Ureter (tissue), 1 donor: ENCODE results near the gene MUC12. TPM values are rescaled to one million over a fixed set of nuclear protein-coding genes. Genes with fewer than 3 reads are reported as not detected.
"Not testable (repeated sequence)": the region's sequence is repeated elsewhere in the genome, so short reads cannot be mapped to it uniquely, and the experiment has no call there.

Experiments used
- DNase-seq: peaks from one replicate; pipeline ENCODE4 v3.0.0-alpha.2; 2020; ENCODE audit warnings: low spot score
- total RNA-seq: library from RNA; stranded (reverse); gene quantifications from one replicate; pipeline ENCODE4 v1.2.4, GENCODE V29; 2023
- donor health status: DM: yes; HTN: yes; CAD: no.

MUC12 gene, protein sequence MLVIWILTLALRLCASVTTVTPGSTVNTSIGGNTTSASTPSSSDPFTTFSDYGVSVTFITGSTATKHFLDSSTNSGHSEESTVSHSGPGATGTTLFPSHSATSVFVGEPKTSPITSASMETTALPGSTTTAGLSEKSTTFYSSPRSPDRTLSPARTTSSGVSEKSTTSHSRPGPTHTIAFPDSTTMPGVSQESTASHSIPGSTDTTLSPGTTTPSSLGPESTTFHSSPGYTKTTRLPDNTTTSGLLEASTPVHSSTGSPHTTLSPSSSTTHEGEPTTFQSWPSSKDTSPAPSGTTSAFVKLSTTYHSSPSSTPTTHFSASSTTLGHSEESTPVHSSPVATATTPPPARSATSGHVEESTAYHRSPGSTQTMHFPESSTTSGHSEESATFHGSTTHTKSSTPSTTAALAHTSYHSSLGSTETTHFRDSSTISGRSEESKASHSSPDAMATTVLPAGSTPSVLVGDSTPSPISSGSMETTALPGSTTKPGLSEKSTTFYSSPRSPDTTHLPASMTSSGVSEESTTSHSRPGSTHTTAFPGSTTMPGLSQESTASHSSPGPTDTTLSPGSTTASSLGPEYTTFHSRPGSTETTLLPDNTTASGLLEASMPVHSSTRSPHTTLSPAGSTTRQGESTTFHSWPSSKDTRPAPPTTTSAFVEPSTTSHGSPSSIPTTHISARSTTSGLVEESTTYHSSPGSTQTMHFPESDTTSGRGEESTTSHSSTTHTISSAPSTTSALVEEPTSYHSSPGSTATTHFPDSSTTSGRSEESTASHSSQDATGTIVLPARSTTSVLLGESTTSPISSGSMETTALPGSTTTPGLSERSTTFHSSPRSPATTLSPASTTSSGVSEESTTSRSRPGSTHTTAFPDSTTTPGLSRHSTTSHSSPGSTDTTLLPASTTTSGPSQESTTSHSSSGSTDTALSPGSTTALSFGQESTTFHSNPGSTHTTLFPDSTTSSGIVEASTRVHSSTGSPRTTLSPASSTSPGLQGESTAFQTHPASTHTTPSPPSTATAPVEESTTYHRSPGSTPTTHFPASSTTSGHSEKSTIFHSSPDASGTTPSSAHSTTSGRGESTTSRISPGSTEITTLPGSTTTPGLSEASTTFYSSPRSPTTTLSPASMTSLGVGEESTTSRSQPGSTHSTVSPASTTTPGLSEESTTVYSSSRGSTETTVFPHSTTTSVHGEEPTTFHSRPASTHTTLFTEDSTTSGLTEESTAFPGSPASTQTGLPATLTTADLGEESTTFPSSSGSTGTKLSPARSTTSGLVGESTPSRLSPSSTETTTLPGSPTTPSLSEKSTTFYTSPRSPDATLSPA (N-terminal part only)
- 2.1 TPM for total RNA-seq

DNA sequence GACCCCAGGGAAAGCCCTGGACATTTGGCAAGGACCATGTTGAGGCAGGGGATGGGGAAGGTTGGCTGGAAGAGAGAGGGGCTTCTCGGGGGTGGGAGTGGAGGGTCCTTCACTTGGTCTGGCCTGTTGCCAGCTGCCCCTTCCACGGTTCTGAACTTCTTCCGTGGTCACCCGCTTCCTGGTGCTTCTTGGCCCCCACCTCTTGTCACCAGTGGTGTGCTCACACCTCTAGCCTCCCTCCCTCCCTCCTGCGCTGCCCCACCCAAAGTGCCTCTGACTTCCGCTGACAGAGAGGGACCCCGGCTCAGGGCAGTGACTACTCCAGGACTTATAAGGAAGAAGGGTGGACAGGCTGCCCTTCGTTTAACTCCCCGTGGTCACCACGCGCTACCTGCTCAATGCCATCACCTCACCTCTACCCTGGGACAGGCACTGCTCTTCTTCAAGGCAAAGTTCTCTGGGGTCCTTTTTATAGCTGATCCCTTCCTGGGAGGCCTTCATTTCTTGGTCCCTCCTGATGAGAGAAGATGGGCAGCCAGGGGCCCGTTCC, at the start of gene MUC12:
MUC12 (plus strand) TSS at position 500 of the 550 bp plus-strand sequence. CDS start 58 bp downstream, outside the sequence.
- DNase-seq, result no peak

DNA sequence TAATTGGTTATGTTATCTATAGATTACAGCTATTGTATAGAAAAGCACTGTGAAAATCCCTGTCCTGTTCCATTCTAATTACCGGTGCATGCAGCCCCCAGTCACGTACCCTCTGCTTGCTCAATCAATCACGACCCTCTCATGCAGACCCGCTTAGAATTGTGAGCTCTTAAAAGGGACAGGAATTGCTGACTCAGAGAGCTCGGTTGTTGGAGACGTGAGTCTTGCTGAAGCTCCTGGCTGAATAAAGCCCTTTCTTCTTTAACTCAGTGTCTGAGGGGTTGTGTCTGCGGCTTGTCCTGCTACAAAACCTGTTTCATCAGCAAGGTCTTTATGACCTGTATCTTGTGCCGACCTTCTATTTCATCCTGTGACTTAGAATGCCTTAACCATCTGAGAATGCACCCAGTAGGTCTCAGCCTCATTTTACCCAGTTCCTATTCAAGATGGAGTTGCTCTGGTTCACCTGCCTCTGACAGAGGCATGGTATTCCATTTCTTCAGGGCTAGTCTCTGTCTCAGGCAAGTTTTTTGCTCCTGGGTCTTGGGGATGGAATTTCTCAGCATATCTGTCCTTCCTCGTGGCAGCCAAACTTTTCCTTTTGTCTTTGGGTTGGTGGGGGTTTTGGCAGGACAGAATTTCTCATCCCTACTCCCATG, 49.5 kb upstream of the MUC12 start:
- DNase-seq, result not testable (repeated sequence)

DNA sequence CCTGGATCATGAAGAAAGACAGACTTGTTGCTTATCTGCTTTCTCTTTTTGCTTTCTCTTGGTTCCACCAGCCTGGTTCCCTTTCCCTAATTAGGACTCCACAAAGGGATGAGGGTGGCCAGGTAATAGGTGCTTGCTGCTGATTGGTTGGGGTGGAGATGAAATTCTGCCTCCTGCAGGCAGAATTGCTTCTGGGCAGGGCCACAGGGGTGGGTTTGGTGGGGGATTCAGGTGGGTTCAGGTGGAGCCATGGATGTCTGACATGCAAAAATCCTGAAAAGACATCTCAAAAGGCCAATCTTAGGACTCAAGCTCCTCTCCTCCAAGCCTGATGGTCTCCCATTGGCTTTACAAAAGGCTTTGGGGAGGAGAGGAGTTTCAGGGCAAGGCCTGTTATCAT, 48.3 kb upstream of the MUC12 start:
- DNase-seq, result no peak

DNA sequence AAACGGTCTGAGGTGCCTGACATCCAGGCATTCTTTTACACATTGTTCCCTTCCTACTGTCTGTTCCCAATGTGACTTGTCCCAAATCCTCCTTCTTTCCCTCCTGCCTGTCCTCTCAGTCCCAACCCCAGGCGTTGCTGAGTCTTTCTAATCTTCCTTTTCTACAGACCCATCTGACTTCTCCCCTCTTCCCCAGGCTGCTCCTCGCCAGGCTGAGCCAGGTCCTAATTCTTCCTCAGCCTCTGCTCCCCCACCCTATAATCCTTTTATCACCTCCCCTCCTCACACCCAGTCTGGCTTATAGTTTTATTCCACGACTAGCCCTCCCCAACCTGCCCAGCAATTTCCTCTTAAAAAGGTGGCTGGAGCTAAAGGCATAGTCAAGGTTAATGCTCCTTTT, 45.7 kb upstream of the MUC12 start:
- DNase-seq, result not testable (repeated sequence)

DNA sequence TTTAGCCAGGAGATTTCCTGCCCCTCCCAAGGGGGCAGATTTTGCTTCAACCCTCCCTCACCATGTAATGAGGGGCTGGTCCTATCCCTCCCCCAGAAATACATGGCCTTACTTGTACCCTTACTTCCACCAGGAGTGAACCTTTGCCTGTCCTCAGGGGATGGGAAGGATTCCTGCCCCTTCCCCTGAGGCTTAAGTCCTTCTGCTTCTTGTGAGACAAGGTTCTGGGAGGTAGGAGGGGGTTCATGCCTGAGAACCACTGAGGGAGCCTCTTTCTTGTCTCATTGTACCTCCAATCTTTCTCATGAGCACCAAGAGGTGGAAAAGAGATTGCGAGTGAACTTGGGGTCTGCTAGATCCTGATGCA, 39.6 kb upstream of the MUC12 start:
- no peak for DNase-seq

DNA sequence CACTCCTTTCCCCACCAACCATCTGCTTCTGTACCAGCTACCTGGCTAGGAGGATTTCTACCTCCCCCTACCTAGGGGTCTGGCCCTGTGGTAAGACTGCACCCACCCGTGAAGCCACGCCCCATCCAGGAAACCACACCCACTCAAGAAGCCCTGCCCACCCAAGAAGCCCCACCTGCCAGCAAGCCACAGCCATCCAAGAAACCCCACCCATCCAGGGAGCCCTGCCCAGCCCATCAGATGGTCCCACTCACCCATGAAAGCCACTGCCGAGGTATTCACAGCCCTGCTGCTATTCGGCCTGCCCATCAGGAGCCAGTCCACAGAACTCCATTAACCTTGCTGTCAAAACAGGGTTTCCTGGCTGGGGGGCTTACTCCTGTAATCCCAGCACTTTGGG, 35.6 kb upstream of the MUC12 start:
- DNase-seq, result no peak

DNA sequence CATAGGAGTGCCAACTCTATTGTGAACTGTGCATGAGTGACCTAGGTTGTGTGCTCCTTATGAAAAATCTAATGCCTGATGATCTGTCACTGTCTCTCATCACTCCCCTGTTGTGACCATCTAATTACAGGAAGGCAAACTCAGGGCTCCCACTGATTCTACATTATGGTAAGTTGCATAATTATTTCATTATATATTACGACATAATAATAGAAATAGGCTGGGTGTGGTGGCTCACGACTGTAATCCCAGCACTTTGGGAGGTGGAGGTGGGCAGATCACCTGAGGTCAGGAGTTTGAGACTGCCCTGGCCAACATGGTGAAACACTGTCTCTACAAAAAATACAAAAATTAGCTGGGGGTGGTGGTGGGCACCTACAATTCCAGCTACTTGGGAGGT, 34.0 kb upstream of the MUC12 start:
- DNase-seq, result not testable (repeated sequence)

DNA sequence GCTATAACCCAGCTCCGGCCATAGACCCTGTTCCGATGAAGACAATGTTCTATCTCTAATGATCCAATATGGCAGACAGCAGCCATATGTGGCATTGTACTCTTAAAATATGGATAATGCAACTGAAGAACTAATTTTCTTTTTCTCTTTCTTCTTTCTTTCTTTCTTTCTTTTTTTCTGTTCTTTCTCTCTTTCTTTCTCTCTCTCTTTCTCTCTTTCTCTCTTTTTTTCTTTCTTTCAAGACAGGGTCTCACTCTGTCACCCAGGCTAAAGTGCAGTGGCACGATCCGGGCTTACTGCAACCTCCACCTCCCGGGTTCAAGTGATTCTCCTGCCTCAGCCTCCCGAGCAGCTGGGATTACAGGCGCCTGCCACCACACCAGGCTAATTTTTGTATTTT, 33.2 kb upstream of the MUC12 start:
- DNase-seq, result not testable (repeated sequence)

DNA sequence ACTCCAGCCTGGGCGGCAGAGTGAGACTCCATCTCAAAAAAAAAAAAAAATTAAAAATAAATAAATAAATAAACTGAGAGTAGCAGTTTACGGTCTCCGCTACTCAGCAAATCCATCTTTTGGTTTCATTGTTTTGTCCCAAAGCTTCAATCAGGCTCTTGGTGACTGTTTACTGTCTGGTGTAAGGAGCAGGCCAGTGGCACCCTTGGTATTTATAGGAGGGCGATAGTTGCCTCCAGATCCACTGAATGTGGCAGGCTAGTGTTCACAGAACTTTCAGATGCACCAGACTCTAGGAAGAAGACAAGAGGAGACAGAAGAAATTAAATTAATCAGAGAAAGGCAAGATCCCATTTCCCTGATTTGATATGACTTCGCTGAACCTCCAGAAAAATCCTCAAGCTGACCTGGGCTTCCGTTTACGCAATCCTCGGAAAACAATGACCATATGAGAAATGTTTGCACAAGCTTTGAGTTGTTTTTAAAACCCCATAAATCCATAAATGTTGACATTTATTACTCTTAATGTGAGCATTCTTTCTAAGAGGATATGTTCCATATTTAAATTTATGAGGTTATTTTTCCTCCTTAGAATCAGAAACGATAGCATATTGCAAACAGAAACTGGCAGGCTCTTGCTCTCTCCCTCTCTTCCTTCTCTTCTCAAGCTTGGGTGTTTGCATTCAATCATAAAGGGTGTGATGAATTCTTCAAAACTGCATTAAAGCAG, 27.2 kb upstream of the MUC12 start:
- DNase-seq, result no peak

DNA sequence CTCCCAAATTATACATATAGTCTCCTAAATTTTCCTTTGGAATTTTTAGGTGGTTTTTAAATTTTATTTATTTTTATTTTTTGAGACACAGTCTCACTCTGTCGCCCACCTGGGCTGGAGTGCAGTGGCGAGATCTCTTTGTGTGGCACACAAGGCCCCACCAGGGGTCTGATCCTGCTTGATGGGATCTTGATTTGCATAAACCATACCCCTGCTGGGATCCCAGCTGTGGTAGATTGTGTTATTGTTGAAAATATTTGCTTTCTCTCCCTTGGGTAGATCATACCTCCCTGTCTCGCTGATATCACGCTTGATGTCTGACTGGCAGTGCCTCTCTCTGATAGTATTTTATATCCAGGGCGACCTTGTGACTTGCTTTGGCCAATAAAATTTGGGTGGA, 25.7 kb upstream of the MUC12 start:
- DNase-seq, result no peak

DNA sequence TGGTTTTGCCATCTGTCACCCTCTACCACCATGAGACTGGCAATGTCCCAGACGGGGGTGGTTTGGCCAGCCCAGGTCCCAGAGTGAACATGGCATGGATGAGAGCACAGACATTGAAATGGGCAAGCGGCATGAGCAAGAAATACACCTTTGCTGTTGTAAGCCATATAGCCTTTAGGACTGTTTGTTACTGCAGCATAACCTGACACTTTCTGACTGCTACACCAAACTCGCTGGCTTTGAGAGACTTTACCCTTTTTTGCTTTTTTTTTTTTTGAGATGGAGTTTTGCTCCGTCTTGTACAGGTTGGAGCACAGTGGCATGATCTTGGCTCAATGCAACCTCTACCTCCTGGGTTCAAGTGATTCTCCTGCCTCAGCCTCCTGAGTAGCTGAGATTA, 25.2 kb upstream of the MUC12 start:
- no peak for DNase-seq

DNA sequence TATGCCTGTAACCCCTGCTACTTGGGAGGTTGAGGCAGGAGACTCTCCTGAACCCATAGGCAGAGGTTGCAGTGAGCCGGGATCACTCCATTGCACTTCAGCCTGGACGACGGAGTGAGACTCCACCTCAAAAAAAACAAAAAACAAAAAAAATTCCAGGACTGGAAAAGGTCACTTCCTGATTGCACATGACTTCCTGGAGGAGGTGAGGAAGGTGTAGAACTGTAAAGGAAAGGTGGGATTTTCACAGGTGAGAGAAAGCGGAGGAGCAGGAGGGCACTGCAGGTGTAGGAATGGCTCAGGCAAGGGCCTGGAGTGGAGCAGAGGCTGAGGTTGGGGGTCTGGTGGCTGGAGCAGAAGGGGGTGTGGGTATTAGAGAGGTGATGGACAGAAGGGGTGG, 23.3 kb upstream of the MUC12 start:
- DNase-seq, result no peak

DNA sequence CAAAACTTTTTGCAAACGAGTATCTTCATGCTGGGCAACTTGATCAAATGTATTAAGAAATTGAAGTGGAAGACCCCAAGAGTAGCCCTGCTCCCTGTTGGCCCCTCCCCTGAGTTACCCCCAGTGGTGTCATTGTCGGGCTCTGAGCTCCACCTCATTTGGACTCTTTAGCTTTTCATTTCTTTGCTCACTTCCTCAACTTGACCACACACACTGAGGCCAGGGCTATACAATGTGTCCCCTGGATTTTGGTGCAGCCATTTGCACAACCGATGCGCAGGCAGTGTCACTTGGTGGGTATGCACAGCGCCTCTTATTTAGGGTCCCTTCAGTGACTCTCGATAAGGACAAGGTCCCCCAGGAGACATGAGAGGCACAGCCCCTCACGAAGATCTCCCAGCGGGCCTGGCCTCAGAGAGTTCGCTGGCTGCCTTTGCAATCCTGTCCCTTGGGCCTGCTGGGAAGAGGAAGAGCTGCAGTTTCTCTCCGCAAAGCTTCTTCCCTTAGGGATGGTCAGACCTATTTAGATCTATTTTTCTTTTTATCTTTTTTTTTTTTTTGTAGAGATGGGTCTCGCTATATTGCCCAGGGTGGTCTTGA, 22.5 kb upstream of the MUC12 start:
- DNase-seq, result no peak

DNA sequence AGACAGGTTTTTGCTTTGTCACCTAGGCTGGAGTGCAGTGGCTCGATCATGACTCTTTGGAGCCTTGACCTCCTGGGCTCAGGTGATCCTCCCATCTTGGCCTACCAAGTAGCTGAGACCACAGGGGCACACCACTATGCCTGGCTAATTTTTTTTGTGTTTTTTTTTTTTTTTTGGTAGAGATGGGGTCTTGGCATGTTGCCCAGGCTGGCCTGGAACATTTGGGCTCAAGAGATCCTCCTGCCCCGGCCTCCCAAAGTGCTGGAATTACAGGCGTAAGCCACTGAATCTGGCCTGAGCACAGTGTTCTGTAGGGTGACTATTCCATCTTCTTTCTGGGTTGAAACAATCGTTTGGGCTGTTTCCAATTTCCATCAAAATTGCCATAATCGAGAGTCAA, 21.6 kb upstream of the MUC12 start:
- DNase-seq, result no peak

DNA sequence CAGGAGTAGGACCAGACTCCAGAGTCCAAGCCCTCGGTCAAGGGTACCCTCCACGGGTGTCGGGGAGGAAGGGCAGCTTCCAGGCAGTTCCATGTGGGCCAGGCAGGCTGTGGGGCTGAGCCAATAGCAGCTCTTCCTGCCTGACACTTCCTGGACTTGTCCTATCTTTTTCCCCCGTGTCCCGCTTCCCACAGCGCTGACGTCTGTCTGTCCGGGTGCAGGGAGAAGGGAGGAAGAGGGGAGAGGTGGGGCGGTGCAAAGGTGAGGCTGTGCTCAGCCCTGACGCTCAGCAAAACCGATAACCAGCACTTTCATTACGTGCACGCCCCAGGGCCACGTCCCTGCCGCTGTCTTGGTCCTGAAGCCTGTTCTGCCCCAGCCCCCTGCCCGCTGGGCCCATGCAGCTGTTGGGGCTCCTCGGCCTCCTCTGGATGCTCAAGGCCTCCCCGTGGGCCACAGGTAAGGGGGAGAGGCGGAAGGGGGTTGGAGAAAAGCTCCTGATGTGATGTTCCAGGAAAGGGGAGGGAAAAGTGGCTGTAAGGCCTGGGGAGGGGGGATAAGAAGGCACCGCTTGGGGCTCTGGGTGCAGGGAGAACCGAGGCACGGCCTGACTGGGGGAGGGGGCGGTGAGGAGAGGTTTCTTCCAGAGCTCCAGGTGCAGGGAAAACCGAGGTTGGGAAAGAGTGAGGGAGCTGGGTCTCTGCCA, 20.0 kb upstream of the MUC12 start, which contains the start of gene MUC3A:
MUC3A (plus strand) TSS at position 308 of the 706 bp plus-strand sequence; CDS start at position 399, 91 bp downstream.
- DNase-seq, result no peak

DNA sequence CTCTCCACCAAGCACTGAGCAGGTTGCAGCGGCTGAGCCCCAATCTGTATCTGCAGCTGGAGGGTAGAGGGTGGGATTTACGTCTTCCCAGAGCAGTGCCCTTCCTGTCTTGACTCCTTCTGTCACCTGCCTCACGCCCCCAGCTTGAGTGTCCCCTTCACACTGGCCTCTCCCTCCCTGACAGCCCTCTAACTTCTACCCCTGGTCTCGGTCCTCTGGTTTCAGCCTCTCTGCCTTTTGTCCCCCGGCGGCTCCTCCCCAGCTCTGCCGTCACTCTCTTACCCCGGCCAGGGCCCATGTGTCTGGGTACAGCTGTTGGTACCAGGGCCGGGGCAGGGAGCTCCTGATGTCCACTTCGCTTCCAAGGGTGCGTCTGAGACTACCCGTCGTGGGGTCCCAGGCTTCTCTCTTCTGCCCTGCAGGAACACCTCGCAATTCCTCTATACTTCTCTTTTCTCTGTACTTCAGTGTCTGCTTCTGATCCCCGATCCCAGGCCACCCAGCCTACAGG, 19.4 kb upstream of the MUC12 start:
- DNase-seq, result no peak

DNA sequence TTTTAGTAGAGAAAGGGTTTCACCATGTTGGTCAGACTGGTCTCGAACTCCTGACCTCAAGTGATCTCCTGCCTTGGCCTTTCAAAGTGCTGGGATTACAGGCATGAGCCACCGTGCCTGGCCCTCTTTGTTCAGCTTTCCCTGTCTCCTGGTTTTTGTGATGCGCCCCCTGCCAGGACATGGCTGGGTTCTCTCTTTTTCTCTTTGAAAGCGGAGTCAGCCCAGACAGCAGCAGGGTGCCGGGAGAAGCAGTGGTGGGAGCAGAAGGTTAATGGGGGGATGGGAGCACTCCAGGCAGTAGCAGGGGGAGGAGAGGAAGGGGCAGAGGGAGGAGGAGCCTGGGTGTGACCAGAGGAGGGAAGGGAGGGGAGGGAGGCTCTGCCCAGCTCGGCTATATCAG, 18.2 kb upstream of the MUC12 start:
- DNase-seq, result no peak

DNA sequence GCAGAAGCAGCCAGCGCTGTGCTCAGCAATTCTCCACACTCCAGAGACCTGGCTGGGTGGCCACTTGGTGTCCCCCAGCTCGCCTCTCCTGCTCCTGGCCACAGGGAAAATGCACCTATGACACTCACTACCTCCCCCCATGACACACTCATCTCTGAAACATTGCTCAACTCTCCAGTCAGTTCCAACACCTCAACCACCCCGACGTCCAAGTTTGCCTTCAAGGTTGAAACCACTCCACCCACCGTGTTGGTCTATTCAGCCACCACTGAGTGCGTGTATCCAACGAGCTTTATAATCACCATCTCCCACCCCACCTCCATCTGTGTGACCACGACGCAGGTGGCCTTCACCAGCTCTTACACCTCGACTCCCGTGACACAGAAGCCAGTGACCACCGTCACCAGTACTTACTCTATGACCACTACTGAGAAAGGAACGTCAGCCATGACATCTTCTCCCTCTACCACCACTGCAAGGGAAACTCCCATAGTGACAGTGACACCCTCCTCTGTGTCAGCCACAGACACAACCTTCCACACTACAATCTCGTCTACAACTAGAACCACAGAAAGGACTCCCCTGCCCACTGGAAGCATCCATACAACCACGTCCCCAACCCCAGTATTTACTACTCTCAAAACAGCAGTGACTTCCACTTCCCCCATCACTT, 17.3 kb upstream of the MUC12 start:
- no peak for DNase-seq

DNA sequence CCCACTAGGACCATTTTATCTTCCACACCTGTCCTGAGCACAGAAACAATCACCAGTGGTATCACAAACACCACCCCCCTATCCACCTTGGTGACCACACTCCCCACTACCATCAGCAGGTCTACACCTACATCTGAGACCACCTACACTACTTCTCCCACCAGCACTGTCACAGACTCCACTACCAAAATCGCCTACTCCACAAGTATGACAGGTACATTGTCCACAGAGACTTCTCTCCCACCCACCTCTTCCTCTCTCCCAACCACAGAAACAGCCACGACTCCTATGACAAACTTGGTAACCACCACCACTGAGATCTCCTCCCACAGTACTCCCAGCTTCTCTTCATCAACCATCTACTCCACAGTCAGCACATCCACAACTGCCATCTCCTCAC, 16.7 kb upstream of the MUC12 start:
- no peak for DNase-seq
